Stimulated activated CD4-positive, alpha-beta T cell treated with anti-CD3 and anti-CD28 coated beads, Interleukin-2, amount 100 ng/mL, for 48 hours (primary cell): ENCODE measurements around the gene LGALS7.
"Not testable (repeated sequence)": the region's sequence is repeated elsewhere in the genome, so short reads cannot be mapped to it uniquely, and the experiment has no call there.

ENCODE experiments used
- DNase-seq, 2 donors: peaks; one replicate each; pipeline ENCODE4 v3.0.0-alpha.2; 2020

The LGALS7 gene

GRCh38 chr19:38773469-38774177 is at the start of gene LGALS7:
Gene LGALS7, minus strand, starts transcription at chr19:38773517. Its CDS starts 25 bp downstream, at chr19:38773492.
- DNase-seq = no peak

- DNase-seq = not testable (repeated sequence)
Observed at GRCh38 chr19:38821230-38821825, 48.0 kb upstream of the LGALS7 start.

GRCh38 chr19:38819231-38819920 is 46.1 kb upstream of the LGALS7 start:
- DNase-seq = no peak

GRCh38 chr19:38817081-38817480 is 43.8 kb upstream of the LGALS7 start:
- no peak for DNase-seq

- no peak for DNase-seq
Observed at GRCh38 chr19:38816131-38816750, 42.9 kb upstream of the LGALS7 start.

GRCh38 chr19:38815059-38816001 is 42.0 kb upstream of the LGALS7 start:
- no peak for DNase-seq

GRCh38 chr19:38813932-38814331 is 40.6 kb upstream of the LGALS7 start:
- DNase-seq = not testable (repeated sequence)

- DNase-seq = no peak
Observed at GRCh38 chr19:38813323-38813722, 40.0 kb upstream of the LGALS7 start.

GRCh38 chr19:38812841-38813320 is 39.6 kb upstream of the LGALS7 start, which contains the start of gene LGALS4:
Gene LGALS4, minus strand, starts transcription at chr19:38812945. Its CDS starts 59 bp downstream, at chr19:38812886.
- no peak for DNase-seq

GRCh38 chr19:38812009-38812840 is 38.9 kb upstream of the LGALS7 start:
- DNase-seq = no peak

GRCh38 chr19:38809592-38810252 is 36.4 kb upstream of the LGALS7 start:
- DNase-seq = no peak

- no peak for DNase-seq
Observed at GRCh38 chr19:38808741-38809140, 35.4 kb upstream of the LGALS7 start.

- DNase-seq = not testable (repeated sequence)
Observed at GRCh38 chr19:38807374-38808098, 34.2 kb upstream of the LGALS7 start.

GRCh38 chr19:38806371-38806770 is 33.1 kb upstream of the LGALS7 start:
- DNase-seq = no peak

- DNase-seq = no peak
Observed at GRCh38 chr19:38805180-38805579, 31.9 kb upstream of the LGALS7 start.

- no peak for DNase-seq
Observed at GRCh38 chr19:38803543-38803942, 30.2 kb upstream of the LGALS7 start.

GRCh38 chr19:38801359-38802095 is 28.2 kb upstream of the LGALS7 start:
- no peak for DNase-seq

- DNase-seq = no peak
Observed at GRCh38 chr19:38800577-38801347, 27.4 kb upstream of the LGALS7 start.
